ENCODE data around the gene MYCBPAP. TPM values are rescaled to one million over a fixed set of nuclear protein-coding genes. Genes with fewer than 3 reads are reported as not detected.

The MYCBPAP gene
- total RNA-seq, 4 donors from 2014 or later = not detected

GRCh38 chr17:50559674-50560184 is 51.5 kb downstream of the MYCBPAP start:
- intact Hi-C loops (cut with DNase I; ENCODE audit: low total_unique reads) (no loop called here), in situ Hi-C loops (cut with MboI; ENCODE audit: low sequenced_read_pairs in 4 of 4) (loop anchor here in 1 of 4 donors (10.0 kb wide), 2 partner anchors 65 to 135 kb away; no protein-coding TSS in a partner anchor)
- Histone ChIP-seq H3K4me3 (peak overlapping the region; percentile 38 to 76 (median 54)), H3K9me3 (no peaks in the 10 kb centered on the region), H3K36me3 (no peaks in the 10 kb centered on the region), H3K4me1 (peaks cover 14 to 30% of the 10 kb centered on the region in 2 donors), H3K27me3 (peaks cover 54 to 66% (median 61%) of the 10 kb centered on the region in 3 donors), H3K27ac (no peak overlapping the region)
- ATAC-seq (peak; percentile 36 to 48), DNase-seq (no peak)
- TF ChIP-seq, protein P1, sequence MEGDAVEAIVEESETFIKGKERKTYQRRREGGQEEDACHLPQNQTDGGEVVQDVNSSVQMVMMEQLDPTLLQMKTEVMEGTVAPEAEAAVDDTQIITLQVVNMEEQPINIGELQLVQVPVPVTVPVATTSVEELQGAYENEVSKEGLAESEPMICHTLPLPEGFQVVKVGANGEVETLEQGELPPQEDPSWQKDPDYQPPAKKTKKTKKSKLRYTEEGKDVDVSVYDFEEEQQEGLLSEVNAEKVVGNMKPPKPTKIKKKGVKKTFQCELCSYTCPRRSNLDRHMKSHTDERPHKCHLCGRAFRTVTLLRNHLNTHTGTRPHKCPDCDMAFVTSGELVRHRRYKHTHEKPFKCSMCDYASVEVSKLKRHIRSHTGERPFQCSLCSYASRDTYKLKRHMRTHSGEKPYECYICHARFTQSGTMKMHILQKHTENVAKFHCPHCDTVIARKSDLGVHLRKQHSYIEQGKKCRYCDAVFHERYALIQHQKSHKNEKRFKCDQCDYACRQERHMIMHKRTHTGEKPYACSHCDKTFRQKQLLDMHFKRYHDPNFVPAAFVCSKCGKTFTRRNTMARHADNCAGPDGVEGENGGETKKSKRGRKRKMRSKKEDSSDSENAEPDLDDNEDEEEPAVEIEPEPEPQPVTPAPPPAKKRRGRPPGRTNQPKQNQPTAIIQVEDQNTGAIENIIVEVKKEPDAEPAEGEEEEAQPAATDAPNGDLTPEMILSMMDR (IDR thresholded peaks at IDR 0.05 in 4 of 5, conservative IDR thresholded peaks at IDR 0.05 in 1 of 5) = no peak
- TF ChIP-seq POLR2A (IDR thresholded peaks at IDR 0.05) = no peak

DNA sequence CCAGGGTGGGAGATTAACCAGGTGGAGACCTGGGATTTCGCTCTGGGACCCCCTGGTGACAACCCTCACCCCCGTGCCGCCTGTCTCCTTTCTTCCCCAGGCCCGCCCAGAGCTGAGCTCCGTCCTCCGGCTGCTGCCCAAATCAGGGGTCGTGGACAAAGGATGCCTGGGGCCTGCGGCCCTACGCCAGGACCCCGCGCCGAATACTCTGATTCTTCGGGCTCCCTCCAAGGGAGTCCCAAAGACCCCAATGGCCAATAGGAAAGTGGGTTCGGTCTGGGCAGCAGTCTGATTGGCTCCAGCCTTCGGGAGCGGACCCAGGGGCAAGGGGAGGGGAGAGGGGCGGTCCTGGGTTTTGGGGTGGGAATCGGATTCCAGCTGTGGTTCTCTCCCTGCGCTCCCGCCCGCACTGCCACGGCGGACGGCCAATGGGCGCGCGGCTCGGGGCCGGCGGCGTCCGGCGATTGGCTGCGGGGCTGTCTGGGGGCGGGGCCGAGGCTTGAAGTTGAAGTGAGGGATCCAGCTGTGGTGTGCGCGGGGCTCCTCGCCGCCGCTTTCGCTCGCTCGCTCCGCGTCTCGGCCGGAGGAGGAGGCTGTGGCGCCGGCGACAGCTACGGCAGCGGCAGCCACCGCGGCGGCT is 52.1 kb downstream of the MYCBPAP start, which contains the start of gene CACNA1G:
CACNA1G (plus strand) TSS at position 531 of the 640 bp plus-strand sequence. CDS start 745 bp downstream, outside the sequence.
- TF ChIP-seq POLR2A (IDR thresholded peaks at IDR 0.05) = peak in 1 of 2 donors; percentile 26
- TF ChIP-seq, protein P1 (IDR thresholded peaks at IDR 0.05 in 4 of 5, conservative IDR thresholded peaks at IDR 0.05 in 1 of 5) = no peak
- Histone ChIP-seq H3K4me1 (peaks cover 14 to 32% of the 10 kb centered on the region in 2 donors), H3K27ac (no peak within 1 kb of the TSS), H3K27me3 (peaks cover 54 to 72% (median 67%) of the 10 kb centered on the region in 3 donors), H3K9me3 (no peaks in the 10 kb centered on the region), H3K4me3 (peak within 1 kb of the TSS; percentile 38 to 76 (median 54)), H3K36me3 (no peaks in the 10 kb centered on the region)
- intact Hi-C loops (cut with DNase I; ENCODE audit: low total_unique reads) (no loop called here), in situ Hi-C loops (cut with MboI; ENCODE audit: low sequenced_read_pairs in 4 of 4) (no loop called here)
- DNase-seq = peak; percentile 80 to 81
- ATAC-seq = peak; percentile 84 to 85

DNA sequence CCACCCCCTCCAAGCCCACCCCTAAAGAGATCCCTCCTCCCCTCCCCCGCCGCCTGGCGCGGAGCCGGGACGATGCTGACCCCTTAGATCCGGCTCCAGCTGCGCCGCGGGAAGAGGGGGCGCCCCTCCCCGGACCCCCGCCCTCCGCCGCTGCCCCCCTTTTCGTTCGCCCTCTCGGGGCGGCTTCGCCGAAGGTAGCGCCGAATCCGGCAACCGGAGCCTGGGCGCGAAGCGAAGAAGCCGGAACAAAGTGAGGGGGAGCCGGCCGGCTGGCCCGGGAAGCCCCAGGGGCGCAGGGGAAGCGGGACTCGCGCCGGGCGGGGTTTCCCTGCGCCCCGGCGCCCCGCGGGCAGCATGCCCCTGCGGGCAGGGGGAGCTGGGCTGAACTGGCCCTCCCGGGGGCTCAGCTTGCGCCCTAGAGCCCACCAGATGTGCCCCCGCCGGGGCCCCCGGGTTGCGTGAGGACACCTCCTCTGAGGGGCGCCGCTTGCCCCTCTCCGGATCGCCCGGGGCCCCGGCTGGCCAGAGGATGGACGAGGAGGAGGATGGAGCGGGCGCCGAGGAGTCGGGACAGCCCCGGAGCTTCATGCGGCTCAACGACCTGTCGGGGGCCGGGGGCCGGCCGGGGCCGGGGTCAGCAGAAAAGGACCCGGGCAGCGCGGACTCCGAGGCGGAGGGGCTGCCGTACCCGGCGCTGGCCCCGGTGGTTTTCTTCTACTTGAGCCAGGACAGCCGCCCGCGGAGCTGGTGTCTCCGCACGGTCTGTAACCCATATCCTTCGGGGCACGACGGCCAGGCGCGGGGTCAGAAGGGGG is 52.9 kb downstream of the MYCBPAP start:
- Histone ChIP-seq H3K27me3 (peaks cover 57 to 80% (median 75%) of the 10 kb centered on the region in 3 donors), H3K27ac (no peak overlapping the region)

DNA sequence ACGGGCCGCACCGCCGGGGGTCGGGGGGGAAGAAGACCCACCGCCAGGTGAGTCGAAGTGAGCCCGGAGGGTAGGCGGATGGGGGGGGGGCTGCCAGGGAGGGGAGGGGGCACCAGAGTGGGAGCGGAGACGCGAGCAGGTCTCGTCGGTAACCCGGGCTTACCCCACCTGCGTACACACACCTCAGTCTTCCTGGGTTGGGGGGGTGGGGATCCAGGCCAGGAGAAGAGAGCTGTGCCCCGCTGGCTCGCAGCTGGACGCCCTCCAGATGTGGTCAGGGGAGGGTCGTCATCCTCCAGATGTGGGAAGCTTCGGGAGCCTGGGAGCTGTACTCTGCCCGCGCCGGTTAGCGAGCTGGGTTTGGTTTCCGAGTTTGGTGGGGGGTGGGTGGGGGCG is 53.5 kb downstream of the MYCBPAP start:
- no peak for TF ChIP-seq POLR2A (IDR thresholded peaks at IDR 0.05)
- TF ChIP-seq, protein P1 (IDR thresholded peaks at IDR 0.05 in 4 of 5, conservative IDR thresholded peaks at IDR 0.05 in 1 of 5) = no peak
- Histone ChIP-seq H3K4me3 (peak overlapping the region in 1 of 4 donors; percentile 55), H3K27me3 (peaks cover 60 to 86% (median 76%) of the 10 kb centered on the region in 3 donors), H3K9me3 (no peaks in the 10 kb centered on the region), H3K36me3 (no peaks in the 10 kb centered on the region), H3K4me1 (peaks cover 14 to 32% of the 10 kb centered on the region in 2 donors), H3K27ac (no peak overlapping the region)
- DNase-seq (no peak), ATAC-seq (no peak)
- in situ Hi-C loops (cut with MboI; ENCODE audit: low sequenced_read_pairs in 4 of 4) = no loop called here
- intact Hi-C loops (cut with DNase I; ENCODE audit: low total_unique reads) = no loop called here

More for the DNA sequence above, 52.9 kb downstream of the MYCBPAP start:
- DNase-seq = no peak
- Histone ChIP-seq H3K9me3 (no peaks in the 10 kb centered on the region), H3K36me3 (no peaks in the 10 kb centered on the region), H3K4me3 (peak overlapping the region; percentile 38 to 76 (median 54)), H3K4me1 (peaks cover 14 to 32% of the 10 kb centered on the region in 2 donors)
- no peak for TF ChIP-seq POLR2A (IDR thresholded peaks at IDR 0.05)
- TF ChIP-seq, protein P1 (IDR thresholded peaks at IDR 0.05 in 4 of 5, conservative IDR thresholded peaks at IDR 0.05 in 1 of 5) = no peak
- ATAC-seq = no peak
- in situ Hi-C loops (cut with MboI; ENCODE audit: low sequenced_read_pairs in 4 of 4) (no loop called here), intact Hi-C loops (cut with DNase I; ENCODE audit: low total_unique reads) (no loop called here)
